NT2/D1 (cell line): Measurements from ENCODE around the gene LPCAT3.

Experiments
- DNase-seq: peaks from one replicate; pipeline ENCODE4 v3.0.0-alpha.2; 2011; ENCODE audit warnings: low read depth, low spot score
- H3K27me3 ChIP-seq: 2 replicates; pipeline ENCODE4 v1.6.0; 2011; ENCODE audit warnings: mild to moderate bottlenecking; ENCODE audit not compliant: insufficient read length, insufficient read depth
- H3K36me3 ChIP-seq: 2 replicates; pipeline ENCODE4 v1.6.1; 2011; ENCODE audit warnings: mild to moderate bottlenecking, low read length, mixed read lengths; ENCODE audit not compliant: insufficient read depth, insufficient read length
- H3K4me1 ChIP-seq: 2 replicates; pipeline ENCODE4 v1.5.1; 2011; ENCODE audit not compliant: insufficient read depth, insufficient read length
- H3K4me3 ChIP-seq: 2 replicates; pipeline ENCODE4 v1.5.1; 2011; ENCODE audit warnings: low read depth; ENCODE audit not compliant: insufficient read length
- H3K9ac ChIP-seq: 2 replicates; pipeline ENCODE4 v1.6.0; 2011; ENCODE audit warnings: low read depth; ENCODE audit not compliant: insufficient read length
- H3K9me3 ChIP-seq: 2 replicates; pipeline ENCODE4 v1.5.1; 2011; ENCODE audit warnings: mild to moderate bottlenecking, low read length; ENCODE audit not compliant: insufficient read depth
- SUZ12 ChIP-seq: IDR thresholded peaks from 2 replicates; pipeline ENCODE4 v1.6.1; 2011; ENCODE audit not compliant: insufficient read length, insufficient read depth; ENCODE audit errors: extremely low read depth
- YY1 ChIP-seq: IDR thresholded peaks from 2 replicates; pipeline ENCODE4 v1.6.1; 2011; ENCODE audit not compliant: insufficient read length, insufficient read depth
- ZNF274 ChIP-seq: IDR thresholded peaks from 2 replicates; pipeline ENCODE4 v1.6.1; 2011; ENCODE audit warnings: mild to moderate bottlenecking, low read depth, low read length

LPCAT3 gene

GRCh38 chr12:6937481-6938352, 80.6 kb downstream of the LPCAT3 start:
- Histone ChIP-seq H3K36me3 (peaks cover 92% of the 10 kb centered on the region), H3K9me3 (no peaks in the 10 kb centered on the region)

GRCh38 chr12:6936636-6937480, 81.4 kb downstream of the LPCAT3 start:
- H3K36me3 ChIP-seq, result peaks cover 93% of the 10 kb centered on the region

More at GRCh38 chr12:6937481-6938352, 80.6 kb downstream of the LPCAT3 start:
- no peaks in the 10 kb centered on the region for H3K27me3 ChIP-seq
- peaks cover 25% of the 10 kb centered on the region for H3K4me1 ChIP-seq
- H3K4me3 ChIP-seq, result peak overlapping the region; percentile 73
- peak overlapping the region; percentile 99 for H3K9ac ChIP-seq
- peak; percentile 40 for TF ChIP-seq YY1
- no peak for TF ChIP-seq ZNF274
- no peak for TF ChIP-seq SUZ12
- peak; percentile 100 for DNase-seq

GRCh38 chr12:6936194-6936635, 82.1 kb downstream of the LPCAT3 start:
- no peak for TF ChIP-seq SUZ12
- no peak for TF ChIP-seq ZNF274
- no peak for TF ChIP-seq YY1
- Histone ChIP-seq H3K9me3 (no peaks in the 10 kb centered on the region), H3K36me3 (peaks cover 86% of the 10 kb centered on the region), H3K4me3 (no peak overlapping the region), H3K4me1 (peaks cover 20% of the 10 kb centered on the region), H3K27me3 (no peaks in the 10 kb centered on the region), H3K9ac (no peak overlapping the region)
- DNase-seq, result no peak

More at GRCh38 chr12:6936636-6937480, 81.4 kb downstream of the LPCAT3 start:
- peak overlapping the region; percentile 73 for H3K4me3 ChIP-seq
- TF ChIP-seq YY1 (no peak), SUZ12 (no peak), ZNF274 (no peak)
- peak overlapping the region; percentile 99 for H3K9ac ChIP-seq
- no peaks in the 10 kb centered on the region for H3K9me3 ChIP-seq
- H3K4me1 ChIP-seq, result peaks cover 25% of the 10 kb centered on the region
- H3K27me3 ChIP-seq, result no peaks in the 10 kb centered on the region
- DNase-seq, result no peak

GRCh38 chr12:6935371-6936193, 82.7 kb downstream of the LPCAT3 start:
- Histone ChIP-seq H3K9me3 (no peaks in the 10 kb centered on the region), H3K27me3 (no peaks in the 10 kb centered on the region), H3K4me1 (peaks cover 22% of the 10 kb centered on the region), H3K4me3 (no peak overlapping the region), H3K9ac (peak overlapping the region; percentile 6), H3K36me3 (peaks cover 84% of the 10 kb centered on the region)
- DNase-seq, result no peak
- TF ChIP-seq SUZ12, result no peak
- TF ChIP-seq YY1, result no peak
- no peak for TF ChIP-seq ZNF274

- H3K27me3 ChIP-seq, result no peaks in the 10 kb centered on the region
- peaks cover 81% of the 10 kb centered on the region for H3K36me3 ChIP-seq
- H3K4me1 ChIP-seq, result peaks cover 32% of the 10 kb centered on the region
- no peak overlapping the region for H3K9ac ChIP-seq
- H3K4me3 ChIP-seq, result no peak overlapping the region
- DNase-seq, result no peak
- H3K9me3 ChIP-seq, result no peaks in the 10 kb centered on the region
- TF ChIP-seq ZNF274, result no peak
- no peak for TF ChIP-seq SUZ12
- no peak for TF ChIP-seq YY1
These were observed 84.2 kb downstream of the LPCAT3 start for GRCh38 chr12:6934110-6934509.

- Histone ChIP-seq H3K4me1 (peaks cover 23% of the 10 kb centered on the region), H3K27me3 (no peaks in the 10 kb centered on the region), H3K4me3 (no peak overlapping the region), H3K9ac (no peak overlapping the region), H3K9me3 (no peaks in the 10 kb centered on the region), H3K36me3 (peaks cover 71% of the 10 kb centered on the region)
- DNase-seq, result no peak
- TF ChIP-seq YY1 (no peak), ZNF274 (no peak), SUZ12 (no peak)
These were observed 85.5 kb downstream of the LPCAT3 start for GRCh38 chr12:6932766-6933165.
